ENCODE measurements around the gene MICAL3.

Gene MICAL3

GRCh38 chr22:17910561-17911311, 113.6 kb downstream of the MICAL3 start:
- TF ChIP-seq, protein P1, sequence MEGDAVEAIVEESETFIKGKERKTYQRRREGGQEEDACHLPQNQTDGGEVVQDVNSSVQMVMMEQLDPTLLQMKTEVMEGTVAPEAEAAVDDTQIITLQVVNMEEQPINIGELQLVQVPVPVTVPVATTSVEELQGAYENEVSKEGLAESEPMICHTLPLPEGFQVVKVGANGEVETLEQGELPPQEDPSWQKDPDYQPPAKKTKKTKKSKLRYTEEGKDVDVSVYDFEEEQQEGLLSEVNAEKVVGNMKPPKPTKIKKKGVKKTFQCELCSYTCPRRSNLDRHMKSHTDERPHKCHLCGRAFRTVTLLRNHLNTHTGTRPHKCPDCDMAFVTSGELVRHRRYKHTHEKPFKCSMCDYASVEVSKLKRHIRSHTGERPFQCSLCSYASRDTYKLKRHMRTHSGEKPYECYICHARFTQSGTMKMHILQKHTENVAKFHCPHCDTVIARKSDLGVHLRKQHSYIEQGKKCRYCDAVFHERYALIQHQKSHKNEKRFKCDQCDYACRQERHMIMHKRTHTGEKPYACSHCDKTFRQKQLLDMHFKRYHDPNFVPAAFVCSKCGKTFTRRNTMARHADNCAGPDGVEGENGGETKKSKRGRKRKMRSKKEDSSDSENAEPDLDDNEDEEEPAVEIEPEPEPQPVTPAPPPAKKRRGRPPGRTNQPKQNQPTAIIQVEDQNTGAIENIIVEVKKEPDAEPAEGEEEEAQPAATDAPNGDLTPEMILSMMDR (IDR thresholded peaks at IDR 0.05; ENCODE audit: low read depth, low read length) = peak; percentile 67
- H3K36me3 ChIP-seq = peaks cover 9% of the 10 kb centered on the region
- H3K9me3 ChIP-seq = no peaks in the 10 kb centered on the region
- H3K4me3 ChIP-seq (ENCODE audit: low read depth, low read length) = no peak overlapping the region
- DNase-seq = peak; percentile 66
- H3K27me3 ChIP-seq = no peaks in the 10 kb centered on the region
- peaks cover 9% of the 10 kb centered on the region for H3K4me1 ChIP-seq

DNA sequence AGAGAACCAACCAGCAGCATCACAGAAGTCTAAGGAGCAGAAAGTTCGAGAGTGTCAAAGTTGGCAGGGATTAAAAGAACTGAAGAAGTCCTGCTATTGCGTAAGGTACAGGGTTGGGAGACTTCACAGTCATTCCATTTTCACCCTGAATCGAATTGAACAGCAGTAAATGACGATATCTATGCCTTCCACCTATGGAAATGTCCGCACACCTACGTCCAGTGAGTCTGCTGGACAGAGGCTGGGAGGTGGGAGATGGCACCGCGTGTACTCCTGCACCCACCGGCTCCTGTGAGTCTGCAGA, 116.7 kb downstream of the MICAL3 start:
- peaks cover 25% of the 10 kb centered on the region for H3K36me3 ChIP-seq
- DNase-seq = no peak
- no peak overlapping the region for H3K4me3 ChIP-seq (ENCODE audit: low read depth, low read length)
- TF ChIP-seq, protein P1 (IDR thresholded peaks at IDR 0.05; ENCODE audit: low read depth, low read length) = no peak
- H3K4me1 ChIP-seq = peaks cover 9% of the 10 kb centered on the region
- H3K9me3 ChIP-seq = no peaks in the 10 kb centered on the region
- no peaks in the 10 kb centered on the region for H3K27me3 ChIP-seq

GRCh38 chr22:17906978-17907747, 117.2 kb downstream of the MICAL3 start:
- DNase-seq = no peak
- TF ChIP-seq, protein P1 (IDR thresholded peaks at IDR 0.05; ENCODE audit: low read depth, low read length) = no peak
- Histone ChIP-seq H3K9me3 (no peaks in the 10 kb centered on the region), H3K4me3 (ENCODE audit: low read depth, low read length) (no peak overlapping the region), H3K27me3 (no peaks in the 10 kb centered on the region), H3K36me3 (peaks cover 30% of the 10 kb centered on the region), H3K4me1 (peaks cover 9% of the 10 kb centered on the region)

DNA sequence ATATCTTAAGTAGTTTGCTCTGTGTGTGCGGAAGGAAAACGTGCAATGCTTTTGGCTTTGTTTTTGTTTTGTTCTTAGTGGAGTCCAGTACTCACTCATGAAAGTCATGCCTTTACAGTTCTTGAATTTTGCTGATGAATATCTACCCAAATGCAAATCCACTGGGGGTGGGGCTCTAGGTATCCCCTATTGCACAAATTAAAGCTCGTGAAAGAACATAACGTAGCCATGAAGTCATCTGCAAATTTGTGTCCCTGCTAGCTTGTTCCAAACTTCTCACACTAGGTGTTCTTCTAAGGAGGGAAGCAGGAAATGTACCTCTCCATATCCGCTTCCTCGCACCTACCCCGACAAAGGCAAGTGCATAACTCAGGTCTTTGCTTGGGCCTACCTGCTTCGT, 118.9 kb downstream of the MICAL3 start:
- no peak for DNase-seq

DNA sequence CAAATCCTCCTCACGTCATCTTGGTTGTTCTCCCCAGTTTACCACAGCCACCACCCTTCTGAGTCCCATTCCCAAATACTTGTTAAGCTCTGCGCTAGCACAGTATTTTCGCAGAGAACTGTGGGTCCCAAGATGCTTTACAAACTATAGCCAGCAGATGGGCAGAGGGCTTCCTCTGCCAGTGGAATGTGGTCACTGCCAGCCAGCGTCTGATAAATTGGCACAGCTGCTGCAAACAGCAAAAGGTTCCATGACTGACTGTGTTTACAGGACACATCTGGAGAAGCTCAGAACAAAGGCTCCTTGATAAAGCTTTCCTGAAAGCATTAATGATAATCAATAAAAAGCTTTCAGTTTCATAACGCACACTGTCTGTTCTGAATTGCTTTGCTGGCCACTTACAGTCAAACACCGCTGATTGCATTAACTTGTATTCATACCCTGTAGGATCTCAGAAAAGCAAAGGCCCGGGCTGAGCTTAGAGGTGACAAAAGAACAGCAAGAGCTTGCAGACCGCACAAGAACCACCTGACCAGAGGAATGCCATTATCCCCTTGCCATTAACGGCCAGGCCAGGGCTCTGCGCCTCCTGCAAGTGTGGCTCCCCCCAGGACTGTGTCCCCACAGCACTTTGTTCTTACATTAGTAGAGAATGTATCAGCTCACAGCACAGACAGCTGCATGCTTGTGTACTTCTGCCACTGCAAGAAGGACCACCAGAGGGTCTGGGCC, 120.6 kb downstream of the MICAL3 start:
- H3K27me3 ChIP-seq = no peaks in the 10 kb centered on the region
- TF ChIP-seq, protein P1 (IDR thresholded peaks at IDR 0.05; ENCODE audit: low read depth, low read length) = no peak
- no peaks in the 10 kb centered on the region for H3K4me1 ChIP-seq
- H3K36me3 ChIP-seq = peaks cover 30% of the 10 kb centered on the region
- DNase-seq = no peak
- no peak overlapping the region for H3K4me3 ChIP-seq (ENCODE audit: low read depth, low read length)
- no peaks in the 10 kb centered on the region for H3K9me3 ChIP-seq

More for the DNA sequence above, 118.9 kb downstream of the MICAL3 start:
- Histone ChIP-seq H3K4me1 (no peaks in the 10 kb centered on the region; the same call in 1 of the 2 replicates), H3K27me3 (no peaks in the 10 kb centered on the region), H3K36me3 (peaks cover 30% of the 10 kb centered on the region), H3K4me3 (ENCODE audit: low read depth, low read length) (no peak overlapping the region), H3K9me3 (no peaks in the 10 kb centered on the region)
- TF ChIP-seq, protein P1 (IDR thresholded peaks at IDR 0.05; ENCODE audit: low read depth, low read length) = no peak

All from BE2C (cell line).